Measurements from ENCODE around the gene CCDC18. TPM values are rescaled to one million over a fixed set of nuclear protein-coding genes. Genes with fewer than 3 reads are reported as not detected.
"Not testable (repeated sequence)": the region's sequence is repeated elsewhere in the genome, so short reads cannot be mapped to it uniquely, and the experiment has no call there.

Gene CCDC18
- total and polyA plus RNA-seq, 8 donors, result 0.95 to 1.7 (median 1.2) TPM

- 65 to 68% methylated on average over 5 of the region's 5 CpGs for WGBS, 2 donors
- Histone ChIP-seq H3K9me3 (no peaks in the 10 kb centered on the region), H3K27me3 (no peaks in the 10 kb centered on the region), H3K36me3 (no peaks in the 10 kb centered on the region), H3K27ac (no peak overlapping the region), H3K4me1 (peaks cover 0 to 2% (median 0%) of the 10 kb centered on the region in 3 donors), H3K4me3 (no peak overlapping the region)
- no peak for FAIRE-seq
- ATAC-seq, result peak in 3 of 4 donors; percentile 69 to 71 (median 70)
- TF ChIP-seq, protein P1, sequence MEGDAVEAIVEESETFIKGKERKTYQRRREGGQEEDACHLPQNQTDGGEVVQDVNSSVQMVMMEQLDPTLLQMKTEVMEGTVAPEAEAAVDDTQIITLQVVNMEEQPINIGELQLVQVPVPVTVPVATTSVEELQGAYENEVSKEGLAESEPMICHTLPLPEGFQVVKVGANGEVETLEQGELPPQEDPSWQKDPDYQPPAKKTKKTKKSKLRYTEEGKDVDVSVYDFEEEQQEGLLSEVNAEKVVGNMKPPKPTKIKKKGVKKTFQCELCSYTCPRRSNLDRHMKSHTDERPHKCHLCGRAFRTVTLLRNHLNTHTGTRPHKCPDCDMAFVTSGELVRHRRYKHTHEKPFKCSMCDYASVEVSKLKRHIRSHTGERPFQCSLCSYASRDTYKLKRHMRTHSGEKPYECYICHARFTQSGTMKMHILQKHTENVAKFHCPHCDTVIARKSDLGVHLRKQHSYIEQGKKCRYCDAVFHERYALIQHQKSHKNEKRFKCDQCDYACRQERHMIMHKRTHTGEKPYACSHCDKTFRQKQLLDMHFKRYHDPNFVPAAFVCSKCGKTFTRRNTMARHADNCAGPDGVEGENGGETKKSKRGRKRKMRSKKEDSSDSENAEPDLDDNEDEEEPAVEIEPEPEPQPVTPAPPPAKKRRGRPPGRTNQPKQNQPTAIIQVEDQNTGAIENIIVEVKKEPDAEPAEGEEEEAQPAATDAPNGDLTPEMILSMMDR (IDR thresholded peaks at IDR 0.05), result no peak
- DNase-seq, result no peak
- intact Hi-C loops (cut with DNase I), result no loop called here
These were observed 95.2 kb downstream of the CCDC18 start for GRCh38 chr1:93275634-93276295.

DNA sequence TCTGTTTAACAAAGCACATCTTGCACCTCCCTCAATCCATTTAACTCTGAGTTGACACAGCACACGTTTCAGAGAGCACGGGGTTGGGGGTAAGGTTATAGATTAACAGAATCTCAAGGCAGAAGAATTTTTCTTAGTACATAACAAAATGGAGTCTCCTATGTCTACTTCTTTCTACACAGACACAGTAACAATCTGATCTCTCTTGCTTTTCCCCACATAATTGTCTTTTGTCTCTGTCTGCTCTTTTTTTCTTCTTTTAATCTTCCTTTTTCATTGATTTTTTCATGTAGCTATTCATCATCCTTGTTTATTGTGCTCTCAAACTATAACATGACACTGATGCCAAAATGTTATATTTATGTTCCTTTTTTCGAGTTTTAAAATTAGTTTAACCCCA lies 97.0 kb downstream of the CCDC18 start:
- H3K27me3 ChIP-seq; FAIRE-seq; H3K27ac ChIP-seq; H3K4me1 ChIP-seq; intact Hi-C loops (cut with DNase I); ATAC-seq; H3K4me3 ChIP-seq; H3K36me3 ChIP-seq; DNase-seq; H3K9me3 ChIP-seq: not testable (repeated sequence)
- whole genome bisulfite sequencing, 2 donors, result 19 to 52% methylated on average over 1 to 3 of the region's 3 CpGs

DNA sequence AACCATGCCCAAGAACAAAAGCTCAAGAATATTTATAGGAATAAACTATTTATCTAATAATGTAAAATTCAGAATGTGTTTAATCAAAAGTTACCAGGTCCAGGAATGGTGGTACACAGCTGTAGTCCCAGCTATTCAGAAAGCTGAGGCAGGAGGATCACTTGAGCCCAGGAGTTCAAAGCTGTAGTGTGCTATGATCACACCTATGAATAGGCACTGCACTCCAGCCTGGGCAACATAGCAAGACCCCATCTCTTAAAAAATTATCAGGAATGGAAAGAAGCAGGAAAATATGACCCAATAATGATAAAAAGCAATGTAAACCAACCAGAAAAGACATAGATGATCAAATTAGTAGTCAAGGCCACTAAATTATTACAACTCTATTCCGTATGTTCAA lies 103.0 kb downstream of the CCDC18 start:
- H3K4me1 ChIP-seq, result no peaks in the 10 kb centered on the region
- DNase-seq, result no peak
- H3K27ac ChIP-seq, result no peak overlapping the region
- H3K9me3 ChIP-seq, result no peaks in the 10 kb centered on the region
- FAIRE-seq, result no peak
- TF ChIP-seq, protein P1 (IDR thresholded peaks at IDR 0.05), result no peak
- intact Hi-C loops (cut with DNase I), result no loop called here
- H3K4me3 ChIP-seq, result no peak overlapping the region
- H3K27me3 ChIP-seq, result no peaks in the 10 kb centered on the region
- no peaks in the 10 kb centered on the region for H3K36me3 ChIP-seq
- 94 to 95% methylated on average over 1 of the region's 1 CpG for WGBS, 2 donors
- no peak for ATAC-seq

- Histone ChIP-seq H3K27me3 (no peaks in the 10 kb centered on the region), H3K9me3 (no peaks in the 10 kb centered on the region), H3K36me3 (no peaks in the 10 kb centered on the region), H3K4me3 (no peak overlapping the region), H3K4me1 (no peaks in the 10 kb centered on the region), H3K27ac (no peak overlapping the region)
- FAIRE-seq, result no peak
- 64 to 77% methylated on average over 3 of the region's 3 CpGs for WGBS, 2 donors
- no peak for DNase-seq
- intact Hi-C loops (cut with DNase I), result no loop called here
- ATAC-seq, result no peak
- TF ChIP-seq, protein P1 (IDR thresholded peaks at IDR 0.05), result no peak
These were observed 108.0 kb downstream of the CCDC18 start for GRCh38 chr1:93288558-93288957.

DNA sequence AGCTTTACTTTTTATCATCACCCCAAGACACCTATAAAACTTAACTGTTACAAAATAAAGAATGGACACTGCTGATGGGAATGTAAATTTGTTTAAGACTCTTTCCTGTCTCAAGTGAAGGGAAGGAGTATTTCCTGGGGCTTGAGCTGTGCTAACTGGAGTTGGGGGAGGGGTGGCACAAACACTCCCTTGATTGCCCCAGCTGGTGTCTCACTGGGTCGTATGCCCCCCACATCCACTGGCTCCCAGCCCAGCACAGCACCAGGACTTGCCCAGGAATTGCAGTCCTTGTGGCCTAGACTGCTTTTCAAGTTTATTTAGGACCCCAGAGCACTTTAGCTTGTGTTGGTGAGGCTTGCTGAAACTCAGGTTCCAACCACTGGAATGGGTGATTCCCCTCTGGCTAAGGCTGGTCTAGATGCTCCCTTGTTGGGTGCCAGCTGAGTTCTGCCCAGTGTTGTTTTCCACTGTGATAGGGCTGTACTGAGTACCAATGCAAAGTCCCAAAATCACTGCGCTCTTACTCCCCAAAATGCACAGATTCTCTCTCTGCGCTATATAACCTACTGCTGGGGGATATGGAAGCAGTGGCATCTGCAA lies 116.1 kb downstream of the CCDC18 start:
- Histone ChIP-seq H3K27ac (no peak overlapping the region), H3K4me1 (no peaks in the 10 kb centered on the region), H3K27me3 (no peaks in the 10 kb centered on the region), H3K9me3 (no peaks in the 10 kb centered on the region), H3K36me3 (no peaks in the 10 kb centered on the region), H3K4me3 (no peak overlapping the region)
- WGBS, 2 donors, result 79 to 87% methylated on average over 3 of the region's 3 CpGs
- DNase-seq (no peak), FAIRE-seq (no peak), ATAC-seq (no peak)
- intact Hi-C loops (cut with DNase I), result no loop called here
- TF ChIP-seq, protein P1 (IDR thresholded peaks at IDR 0.05), result no peak
